ENCODE data around the gene OGDHL.

The OGDHL gene

GRCh38 chr10:49743464-49744075, 18.6 kb downstream of the OGDHL start:
- Histone ChIP-seq H3K79me2 (ENCODE audit: low read length) (no peaks in the 10 kb centered on the region), H3K9ac (ENCODE audit: low read length) (no peak overlapping the region), H3K27ac (ENCODE audit: low read length) (no peak overlapping the region), H3K27me3 (ENCODE audit: low read depth, low read length) (no peaks in the 10 kb centered on the region), H3K4me2 (ENCODE audit: low read length) (no peak overlapping the region), H3K4me1 (ENCODE audit: low read length) (no peaks in the 10 kb centered on the region), H2AFZ (ENCODE audit: low read depth, low read length) (no peak overlapping the region), H3K36me3 (replicated peaks; ENCODE audit: low read depth, low read length) (no peaks in the 10 kb centered on the region), H3K4me3 (ENCODE audit: low read length) (no peak overlapping the region), H3K9me3 (ENCODE audit: insufficient read depth, low read length) (no peaks in the 10 kb centered on the region), H4K20me1 (ENCODE audit: insufficient read depth, low read length) (no peaks in the 10 kb centered on the region)
- TF ChIP-seq EZH2phosphoT487 (IDR thresholded peaks at IDR 0.05; ENCODE audit: low read depth) (no peak), CTCF (IDR thresholded peaks at IDR 0.05; ENCODE audit: low read depth, low read length) (no peak)

GRCh38 chr10:49742683-49743463, 19.2 kb downstream of the OGDHL start:
- H3K9ac ChIP-seq (ENCODE audit: low read length) = no peak overlapping the region
- no peaks in the 10 kb centered on the region for H3K36me3 ChIP-seq (replicated peaks; ENCODE audit: low read depth, low read length)
- no peak overlapping the region for H3K4me2 ChIP-seq (ENCODE audit: low read length)
- H3K27me3 ChIP-seq (ENCODE audit: low read depth, low read length) = no peaks in the 10 kb centered on the region
- no peak overlapping the region for H3K4me3 ChIP-seq (ENCODE audit: low read length)
- no peaks in the 10 kb centered on the region for H4K20me1 ChIP-seq (ENCODE audit: insufficient read depth, low read length)
- no peaks in the 10 kb centered on the region for H3K9me3 ChIP-seq (ENCODE audit: insufficient read depth, low read length)
- H3K4me1 ChIP-seq (ENCODE audit: low read length) = no peaks in the 10 kb centered on the region
- H2AFZ ChIP-seq (ENCODE audit: low read depth, low read length) = no peak overlapping the region
- no peak for TF ChIP-seq EZH2phosphoT487 (IDR thresholded peaks at IDR 0.05; ENCODE audit: low read depth)
- TF ChIP-seq CTCF (IDR thresholded peaks at IDR 0.05; ENCODE audit: low read depth, low read length) = no peak
- H3K27ac ChIP-seq (ENCODE audit: low read length) = no peak overlapping the region
- H3K79me2 ChIP-seq (ENCODE audit: low read length) = no peaks in the 10 kb centered on the region

GRCh38 chr10:49741108-49741995, 20.8 kb downstream of the OGDHL start:
- H3K36me3 ChIP-seq (replicated peaks; ENCODE audit: low read depth, low read length) = no peaks in the 10 kb centered on the region

More at GRCh38 chr10:49741108-49741995, 20.8 kb downstream of the OGDHL start:
- TF ChIP-seq EZH2phosphoT487 (IDR thresholded peaks at IDR 0.05; ENCODE audit: low read depth) (no peak), CTCF (IDR thresholded peaks at IDR 0.05; ENCODE audit: low read depth, low read length) (no peak)
- Histone ChIP-seq H3K27ac (ENCODE audit: low read length) (no peak overlapping the region), H3K4me1 (ENCODE audit: low read length) (no peaks in the 10 kb centered on the region), H3K9ac (ENCODE audit: low read length) (no peak overlapping the region), H3K79me2 (ENCODE audit: low read length) (no peaks in the 10 kb centered on the region), H3K9me3 (ENCODE audit: insufficient read depth, low read length) (no peaks in the 10 kb centered on the region), H3K4me2 (ENCODE audit: low read length) (no peak overlapping the region), H2AFZ (ENCODE audit: low read depth, low read length) (no peak overlapping the region), H4K20me1 (ENCODE audit: insufficient read depth, low read length) (no peaks in the 10 kb centered on the region), H3K27me3 (ENCODE audit: low read depth, low read length) (no peaks in the 10 kb centered on the region), H3K4me3 (ENCODE audit: low read length) (no peak overlapping the region)

Measured in OCI-LY3 (cell line).